ENCODE measurements around the gene KLF7.

DNA sequence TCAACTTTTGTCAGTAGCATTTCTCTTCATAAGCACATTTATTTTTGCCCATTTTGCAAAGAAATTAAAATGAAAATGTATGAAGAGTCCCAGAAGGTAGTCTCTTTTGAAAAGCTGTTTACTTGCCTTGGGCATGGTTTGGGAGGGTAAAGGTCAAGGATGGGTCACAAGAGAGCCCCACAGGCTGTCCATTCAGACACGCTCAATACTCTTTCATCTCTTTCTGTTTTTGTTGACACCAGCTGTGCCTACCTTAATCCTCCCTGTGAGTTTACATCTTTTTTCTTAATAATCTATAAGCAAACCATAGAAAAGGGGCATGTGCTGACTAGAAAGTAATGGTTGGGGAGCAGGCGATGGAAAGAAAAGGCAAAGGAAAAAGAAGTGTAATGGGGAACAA lies 49.6 kb upstream of the KLF7 start:
- TF ChIP-seq, protein P1, sequence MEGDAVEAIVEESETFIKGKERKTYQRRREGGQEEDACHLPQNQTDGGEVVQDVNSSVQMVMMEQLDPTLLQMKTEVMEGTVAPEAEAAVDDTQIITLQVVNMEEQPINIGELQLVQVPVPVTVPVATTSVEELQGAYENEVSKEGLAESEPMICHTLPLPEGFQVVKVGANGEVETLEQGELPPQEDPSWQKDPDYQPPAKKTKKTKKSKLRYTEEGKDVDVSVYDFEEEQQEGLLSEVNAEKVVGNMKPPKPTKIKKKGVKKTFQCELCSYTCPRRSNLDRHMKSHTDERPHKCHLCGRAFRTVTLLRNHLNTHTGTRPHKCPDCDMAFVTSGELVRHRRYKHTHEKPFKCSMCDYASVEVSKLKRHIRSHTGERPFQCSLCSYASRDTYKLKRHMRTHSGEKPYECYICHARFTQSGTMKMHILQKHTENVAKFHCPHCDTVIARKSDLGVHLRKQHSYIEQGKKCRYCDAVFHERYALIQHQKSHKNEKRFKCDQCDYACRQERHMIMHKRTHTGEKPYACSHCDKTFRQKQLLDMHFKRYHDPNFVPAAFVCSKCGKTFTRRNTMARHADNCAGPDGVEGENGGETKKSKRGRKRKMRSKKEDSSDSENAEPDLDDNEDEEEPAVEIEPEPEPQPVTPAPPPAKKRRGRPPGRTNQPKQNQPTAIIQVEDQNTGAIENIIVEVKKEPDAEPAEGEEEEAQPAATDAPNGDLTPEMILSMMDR (IDR thresholded peaks at IDR 0.05; ENCODE audit: low read length), result no peak
- TF ChIP-seq EZH2 (optimal IDR thresholded peaks at IDR 0.05; ENCODE audit: low read depth, low read length) (no peak), EZH2phosphoT487 (IDR thresholded peaks at IDR 0.05; ENCODE audit: low read length) (no peak)

All from MM.1S (cell line).